ENCODE data around the gene FAM184A.
A peak's percentile ranks its signal among the peaks of the same experiment; 100 is the strongest.

The FAM184A gene

DNA sequence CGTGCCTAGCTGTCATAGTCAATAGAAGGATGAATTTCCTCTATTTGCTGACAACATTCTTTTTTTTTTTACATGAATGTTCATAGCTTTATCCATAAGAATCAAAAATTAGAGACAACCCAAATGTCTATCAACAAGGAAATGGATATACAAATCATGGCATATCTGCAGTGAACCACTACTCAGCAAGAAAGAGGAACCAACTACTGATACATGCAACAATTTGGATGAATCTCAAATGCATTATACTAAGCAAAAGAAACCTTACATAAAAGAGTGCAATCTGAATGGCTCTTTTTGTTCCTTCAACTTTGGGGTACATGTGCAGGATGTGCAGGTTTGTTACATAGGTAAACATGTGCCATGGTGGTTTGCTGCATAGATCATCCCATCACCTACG is 125.8 kb downstream of the FAM184A start:
- DNase-seq: no peak

DNA sequence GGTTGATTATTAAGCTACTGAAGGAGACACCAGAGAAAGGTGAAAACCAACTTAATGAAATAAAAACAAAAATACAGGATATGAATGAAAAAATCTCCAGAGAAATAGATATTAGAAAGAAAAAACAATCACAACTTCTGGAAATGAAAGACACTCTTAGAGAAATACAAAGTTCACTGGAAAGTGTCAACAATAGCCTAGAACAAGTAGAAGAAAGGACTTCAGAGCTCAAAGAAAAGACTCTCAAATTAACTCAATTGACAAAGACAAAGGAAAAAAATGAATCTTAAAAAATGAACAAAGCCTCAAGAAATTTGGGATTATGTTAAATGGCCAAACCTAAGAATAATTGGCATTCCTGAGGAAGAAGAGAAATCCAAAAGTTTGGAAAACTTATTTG is 133.2 kb downstream of the FAM184A start:
- DNase-seq: no peak

DNA sequence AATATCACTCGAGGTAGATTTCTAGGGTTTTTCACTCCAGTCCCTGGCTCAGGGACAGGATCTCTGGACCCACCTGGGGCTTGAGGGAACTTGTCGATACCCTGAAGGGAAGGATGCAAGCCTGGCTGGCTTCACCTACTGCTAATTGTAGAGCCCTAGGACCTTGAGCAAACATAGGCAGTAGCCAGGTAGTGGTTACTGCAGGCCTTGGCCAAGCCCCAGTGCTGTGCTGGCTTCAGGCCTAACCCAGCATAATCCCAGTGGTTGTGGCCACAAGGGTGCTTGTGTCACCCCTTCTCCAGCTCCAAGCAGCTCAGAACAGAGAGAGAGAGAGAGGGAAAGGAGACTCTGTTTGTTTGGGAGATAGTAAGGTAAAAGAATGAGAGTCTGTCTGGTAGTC is 137.7 kb downstream of the FAM184A start:
- DNase-seq: no peak

GRCh38 chr6:118939683-118940082 is 138.8 kb downstream of the FAM184A start:
- no peak for DNase-seq

- DNase-seq: no peak
These were observed 142.3 kb downstream of the FAM184A start for GRCh38 chr6:118935978-118936703.

DNA sequence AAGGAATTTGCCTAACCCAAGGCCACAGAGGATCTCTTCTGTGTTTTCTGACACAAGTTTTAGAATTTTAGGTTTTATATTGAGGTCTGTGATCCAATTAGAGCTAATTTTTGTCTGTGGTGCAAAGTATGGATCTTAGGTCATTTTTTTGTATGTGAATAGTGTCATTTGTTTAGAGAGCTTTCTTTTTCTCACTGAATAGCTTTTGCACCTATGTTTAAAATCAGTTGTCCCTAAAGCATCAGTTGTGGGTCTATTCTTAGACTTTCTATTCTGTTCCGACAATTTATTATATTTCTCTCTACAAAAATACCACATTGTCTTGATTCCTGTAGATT is 143.2 kb downstream of the FAM184A start:
- no peak for DNase-seq

- peak; percentile 18 for DNase-seq
These were observed 143.8 kb downstream of the FAM184A start, which contains the start of gene MCM9 for GRCh38 chr6:118934461-118935330. Gene MCM9, minus strand, starts transcription at chr6:118935159. Its CDS starts 3,436 bp downstream, at chr6:118931723.

DNA sequence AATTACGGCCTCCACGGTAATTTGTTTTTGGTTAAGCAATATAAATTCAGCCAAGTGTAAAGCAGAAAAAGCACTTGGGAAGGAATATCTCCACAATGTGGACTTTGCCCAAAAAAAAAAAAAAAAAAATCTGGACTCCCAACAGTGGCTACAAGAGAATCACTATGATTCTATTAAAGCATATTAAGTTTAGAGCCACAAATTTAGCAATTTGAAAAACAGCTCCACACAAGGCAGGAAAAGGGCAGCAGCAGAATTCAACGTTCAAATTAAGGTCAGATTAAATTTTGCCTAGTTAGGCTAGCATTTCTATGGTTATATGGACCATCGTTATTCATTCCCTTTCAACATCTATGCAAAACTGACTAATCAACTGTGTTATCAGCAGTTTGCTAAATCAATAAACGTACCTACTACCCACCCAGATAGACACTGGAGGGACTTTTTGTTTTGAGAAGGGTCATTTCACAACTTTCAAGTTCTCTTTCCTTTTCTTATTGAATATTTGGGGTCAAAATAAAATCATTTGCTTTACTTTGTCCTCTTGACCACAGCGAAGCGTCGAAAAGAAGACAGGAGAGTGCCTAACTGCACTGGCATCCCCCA is 144.5 kb downstream of the FAM184A start:
- DNase-seq: no peak

DNA sequence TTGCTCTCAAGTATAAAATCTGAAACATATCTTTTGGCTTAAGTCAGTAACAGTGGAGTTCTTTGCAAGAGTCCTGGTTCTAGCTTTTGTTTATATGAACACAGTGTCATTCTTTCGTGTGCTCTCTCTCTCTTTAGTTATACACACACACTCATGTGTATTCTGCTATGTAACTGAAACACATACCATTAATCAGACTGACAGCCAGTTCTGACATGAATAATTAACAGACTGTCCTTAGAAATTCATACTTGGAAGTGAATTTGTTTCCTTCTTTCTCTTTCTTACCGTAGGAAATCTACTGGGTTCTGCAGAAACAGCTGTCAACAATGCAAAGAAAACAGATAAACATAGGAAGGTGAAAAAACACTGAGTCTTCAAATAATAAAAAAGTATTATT is 146.0 kb downstream of the FAM184A start:
- DNase-seq: no peak

DNA sequence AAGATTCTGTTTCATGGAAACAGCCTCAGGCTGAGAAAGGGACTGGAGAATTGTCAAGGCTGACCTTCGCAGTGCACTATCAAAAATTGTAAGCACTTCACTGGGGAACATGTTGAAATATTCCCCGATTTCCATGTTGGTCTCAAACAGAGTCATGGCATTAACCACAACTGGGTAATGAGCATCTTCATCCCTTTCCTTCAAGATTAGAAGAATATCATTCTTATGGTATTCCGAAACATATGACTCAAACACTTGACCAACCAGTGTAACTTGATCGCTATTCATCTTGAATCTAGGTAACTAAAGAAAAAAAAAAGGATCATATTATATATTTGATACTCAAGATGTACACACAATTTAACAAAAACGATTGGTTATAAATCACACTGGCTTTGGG is 147.0 kb downstream of the FAM184A start:
- DNase-seq: no peak

GRCh38 chr6:118930680-118931079 is 147.8 kb downstream of the FAM184A start:
- no peak for DNase-seq

DNA sequence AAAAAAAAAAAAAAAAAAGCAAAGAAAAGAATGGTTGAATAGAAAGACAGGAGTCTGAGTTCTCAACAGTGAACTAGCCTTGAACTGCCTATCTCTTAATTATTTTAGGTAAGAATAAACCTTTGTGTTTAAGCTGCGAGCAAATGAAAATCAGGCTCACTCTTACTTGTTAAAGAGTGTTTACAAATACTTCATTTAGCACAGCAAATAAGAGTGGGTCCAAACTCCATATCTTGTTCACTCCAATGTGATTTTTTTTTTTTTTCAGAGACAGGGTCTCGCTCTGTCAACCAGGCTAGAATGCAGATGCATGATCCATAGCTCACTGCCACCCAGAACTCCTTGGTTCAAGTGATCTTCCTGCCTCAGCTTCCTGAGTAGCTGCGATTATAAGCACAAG is 155.4 kb downstream of the FAM184A start:
- DNase-seq: no peak

- DNase-seq: no peak
These were observed 157.4 kb downstream of the FAM184A start for GRCh38 chr6:118921084-118921483.

- DNase-seq: no peak
These were observed 160.1 kb downstream of the FAM184A start for GRCh38 chr6:118918329-118918725.

- no peak for DNase-seq
These were observed 160.7 kb downstream of the FAM184A start for GRCh38 chr6:118917546-118918328.

- DNase-seq: no peak
These were observed 163.9 kb downstream of the FAM184A start for GRCh38 chr6:118914598-118914997.

DNA sequence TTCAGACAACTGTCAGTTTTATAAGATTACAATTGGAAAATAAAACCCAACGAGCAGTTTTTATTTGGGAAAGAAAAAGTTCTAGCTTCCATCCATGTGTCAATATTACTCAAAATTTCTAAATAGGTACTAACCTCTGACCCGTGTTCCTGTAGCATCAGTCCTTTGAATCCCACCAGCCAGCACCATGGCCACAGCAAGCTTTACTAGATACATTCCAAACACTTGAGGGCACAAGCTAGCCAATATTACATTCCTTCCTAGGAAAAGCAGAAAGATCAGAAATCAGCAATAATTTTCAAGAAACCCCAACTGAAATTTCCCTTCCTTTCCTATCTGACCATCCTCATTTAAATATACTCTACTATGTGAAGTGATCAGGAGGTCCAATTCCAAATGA is 165.3 kb downstream of the FAM184A start:
- DNase-seq: no peak

- no peak for DNase-seq
These were observed 165.8 kb downstream of the FAM184A start for GRCh38 chr6:118912646-118913045.
